Medulla oblongata (tissue), 1 donor: Measurements from ENCODE around the gene LIMCH1.

Source experiments
- DNase-seq: peaks from one replicate; pipeline ENCODE4 v3.0.0-alpha.2; 2015; ENCODE audit errors: extremely low spot score

LIMCH1 gene

GRCh38 chr4:41528512-41529205, 9.3 kb upstream of the LIMCH1 start:
- DNase-seq = no peak

- no peak for DNase-seq
Observed at GRCh38 chr4:41530741-41531140, 7.2 kb upstream of the LIMCH1 start.

GRCh38 chr4:41532336-41532735, 5.6 kb upstream of the LIMCH1 start:
- no peak for DNase-seq

- DNase-seq = no peak
Observed at GRCh38 chr4:41532882-41533281, 5.1 kb upstream of the LIMCH1 start.

- no peak for DNase-seq
Observed at GRCh38 chr4:41533680-41534079, 4.3 kb upstream of the LIMCH1 start.

GRCh38 chr4:41534404-41534803, 3.6 kb upstream of the LIMCH1 start:
- DNase-seq = no peak

GRCh38 chr4:41535911-41536371, 2.0 kb upstream of the LIMCH1 start:
- DNase-seq = no peak

- DNase-seq = no peak
Observed at GRCh38 chr4:41537292-41537890, 566 bp upstream of the LIMCH1 start.

- no peak for DNase-seq
Observed at GRCh38 chr4:41538887-41539498, 1.0 kb downstream of the LIMCH1 start.

GRCh38 chr4:41539711-41540110, 1.8 kb downstream of the LIMCH1 start:
- no peak for DNase-seq

GRCh38 chr4:41540687-41541086, 2.7 kb downstream of the LIMCH1 start:
- DNase-seq = no peak

GRCh38 chr4:41541687-41542094, 3.7 kb downstream of the LIMCH1 start:
- DNase-seq = no peak

GRCh38 chr4:41542526-41543275, 4.7 kb downstream of the LIMCH1 start:
- DNase-seq = no peak

- DNase-seq = no peak
Observed at GRCh38 chr4:41545238-41545637, 7.3 kb downstream of the LIMCH1 start.

- no peak for DNase-seq
Observed at GRCh38 chr4:41546638-41547037, 8.7 kb downstream of the LIMCH1 start.

GRCh38 chr4:41548305-41548880, 10.4 kb downstream of the LIMCH1 start:
- DNase-seq = no peak

- DNase-seq = no peak
Observed at GRCh38 chr4:41549478-41549877, 11.5 kb downstream of the LIMCH1 start.

- DNase-seq = no peak
Observed at GRCh38 chr4:41550308-41550707, 12.4 kb downstream of the LIMCH1 start.

GRCh38 chr4:41551536-41551935, 13.6 kb downstream of the LIMCH1 start:
- DNase-seq = no peak

- no peak for DNase-seq
Observed at GRCh38 chr4:41554905-41555304, 16.9 kb downstream of the LIMCH1 start.

GRCh38 chr4:41556526-41556925, 18.6 kb downstream of the LIMCH1 start:
- no peak for DNase-seq

- no peak for DNase-seq
Observed at GRCh38 chr4:41559940-41560516, 22.1 kb downstream of the LIMCH1 start.
